Stomach (tissue), 9 donors: ENCODE measurements around the gene CPED1. TPM values are rescaled to one million over a fixed set of nuclear protein-coding genes. Genes with fewer than 3 reads are reported as not detected.

Experiments
- DNase-seq, 2 donors: peaks; one replicate each; pipeline versions ENCODE4 v3.0.0 to v3.0.0-alpha.2; 2013 to 2019
- H3K27ac ChIP-seq, 5 donors: fragments of 200-600 bp in 4 of 5; sonication (generic) in 4 of 5; one replicate each; pipeline ENCODE4 v1.5.1; 2013 to 2019; ENCODE audit warnings: mild to moderate bottlenecking in 1 of 5, moderate library complexity in 1 of 5
- H3K27me3 ChIP-seq, 3 donors: fragments of 200-600 bp; sonication (generic); one replicate each; pipeline ENCODE4 v1.5.1; 2017 to 2019; ENCODE audit warnings: mixed run types in 1 of 3
- H3K36me3 ChIP-seq, 4 donors: fragments of 200-600 bp; sonication (generic); 1 replicate in 3 of 4; 2 replicates in 1 of 4; pipeline ENCODE4 v1.5.1; 2016 to 2019
- H3K4me1 ChIP-seq, 4 donors: fragments of 200-600 bp; sonication (generic); one replicate each; pipeline ENCODE4 v1.5.1; 2016 to 2019
- H3K4me3 ChIP-seq, 4 donors: fragments of 200-600 bp; sonication (generic) in 3 of 4; one replicate each; pipeline ENCODE4 v1.5.1; 2016 to 2019; ENCODE audit warnings: mild to moderate bottlenecking in 1 of 4
- H3K9me3 ChIP-seq, 4 donors: fragments of 200-600 bp; sonication (generic); one replicate each; pipeline ENCODE4 v1.5.1; 2016 to 2019
- EP300 ChIP-seq: sonication (generic); formaldehyde crosslinking; IDR thresholded peaks from one replicate; pipeline ENCODE4 v1.6.1; 2017; ENCODE audit warnings: antibody characterized with exemption
- POLR2A ChIP-seq, 4 donors: fragments of 450-650 bp; IDR thresholded peaks; one replicate each; pipeline ENCODE4 v1.6.1; 2016; ENCODE audit warnings: antibody characterized with exemption in 4 of 4, control low read depth in 2 of 4, mild to moderate bottlenecking in 1 of 4, moderate library complexity in 1 of 4
- POLR2AphosphoS5 ChIP-seq, 3 donors: sonication (generic); formaldehyde crosslinking; IDR thresholded peaks; one replicate each; pipeline ENCODE4 v1.6.1; 2016; ENCODE audit warnings: antibody characterized with exemption in 3 of 3
- WGBS, 5 donors: extraction: QIAGEN DNeasy Blood & Tissue Kit in 3 of 5; methylation state at CpG; one replicate each; pipeline versions ENCODE4 v1.1.5 to v1.1.7; 2013 to 2018; 5-methylcytosine and 5-hydroxymethylcytosine counted together
- intact Hi-C: fragments of 100-400 bp; cut with DNase I; formaldehyde crosslinking; loops from one replicate; pipeline ENCODE4 v1.15.1; 2023; ENCODE audit warnings: low total_unique reads
- polyA plus RNA-seq, 3 donors: library from polyadenylated mRNA; stranded (reverse); fragments of 200-250 nt; gene quantifications; one replicate each; pipeline ENCODE4 v1.2.3, GENCODE V29; 2013
- total RNA-seq, 5 donors: library from RNA; depleted of rRNA; stranded (reverse); fragments of >200 nt; gene quantifications; one replicate each; pipeline versions ENCODE4 v1.1.0 to v1.2.3, GENCODE V29; 2014 to 2016
- TF ChIP-seq, protein P1 (sequence below), 7 experiments: fragments of 450-650 bp in 4 of 7; fragments of 200-600 bp in 3 of 7; sonication (generic) in 3 of 7; IDR thresholded peaks; one replicate each; pipeline ENCODE4 v1.5.1; 2016 to 2019; ENCODE audit warnings: antibody characterized with exemption in 7 of 7, control low read depth in 2 of 7, mild to moderate bottlenecking in 1 of 7
- donor health status: healthy with polysubstance abuse.
- donor health status: Bipolar disorder and iron deficiency.
- donor health status: healthy.

Gene CPED1
- total and polyA plus RNA-seq, 8 donors = 3.0 to 58.7 (median 15.9) TPM

DNA sequence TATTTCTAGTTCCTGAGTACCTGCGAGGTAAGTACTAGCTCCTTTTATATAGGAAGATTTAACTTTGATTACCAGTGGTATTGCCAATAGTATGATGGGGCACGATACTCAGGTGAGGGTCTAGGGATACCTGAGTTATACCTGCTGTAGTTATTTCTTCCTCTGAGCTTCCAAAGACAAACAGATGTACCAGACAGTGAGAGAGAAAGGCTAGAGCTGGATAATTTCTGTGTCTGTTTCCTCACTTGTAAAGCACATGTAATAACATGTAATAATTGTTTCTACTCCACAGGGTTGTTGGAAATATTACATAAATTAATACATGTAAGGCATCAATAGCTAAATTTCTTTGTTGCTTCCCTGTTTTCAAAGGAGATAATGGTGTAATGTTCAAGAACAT lies 53.7 kb downstream of the CPED1 start:
- Histone ChIP-seq H3K4me3 (no peak overlapping the region), H3K4me1 (peaks cover 0 to 30% (median 5%) of the 10 kb centered on the region in 4 donors), H3K27me3 (no peaks in the 10 kb centered on the region), H3K27ac (peak overlapping the region in 1 of 5 donors; percentile 48), H3K9me3 (no peaks in the 10 kb centered on the region), H3K36me3 (no peaks in the 10 kb centered on the region)
- DNase-seq = no peak
- TF ChIP-seq POLR2AphosphoS5 (IDR thresholded peaks at IDR 0.05) (no peak), EP300 (no peak), POLR2A (IDR thresholded peaks at IDR 0.05) (no peak)
- TF ChIP-seq, protein P1, sequence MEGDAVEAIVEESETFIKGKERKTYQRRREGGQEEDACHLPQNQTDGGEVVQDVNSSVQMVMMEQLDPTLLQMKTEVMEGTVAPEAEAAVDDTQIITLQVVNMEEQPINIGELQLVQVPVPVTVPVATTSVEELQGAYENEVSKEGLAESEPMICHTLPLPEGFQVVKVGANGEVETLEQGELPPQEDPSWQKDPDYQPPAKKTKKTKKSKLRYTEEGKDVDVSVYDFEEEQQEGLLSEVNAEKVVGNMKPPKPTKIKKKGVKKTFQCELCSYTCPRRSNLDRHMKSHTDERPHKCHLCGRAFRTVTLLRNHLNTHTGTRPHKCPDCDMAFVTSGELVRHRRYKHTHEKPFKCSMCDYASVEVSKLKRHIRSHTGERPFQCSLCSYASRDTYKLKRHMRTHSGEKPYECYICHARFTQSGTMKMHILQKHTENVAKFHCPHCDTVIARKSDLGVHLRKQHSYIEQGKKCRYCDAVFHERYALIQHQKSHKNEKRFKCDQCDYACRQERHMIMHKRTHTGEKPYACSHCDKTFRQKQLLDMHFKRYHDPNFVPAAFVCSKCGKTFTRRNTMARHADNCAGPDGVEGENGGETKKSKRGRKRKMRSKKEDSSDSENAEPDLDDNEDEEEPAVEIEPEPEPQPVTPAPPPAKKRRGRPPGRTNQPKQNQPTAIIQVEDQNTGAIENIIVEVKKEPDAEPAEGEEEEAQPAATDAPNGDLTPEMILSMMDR (IDR thresholded peaks at IDR 0.05) = no peak
- WGBS, 5 donors = 74 to 90% (median 82%) methylated on average over 2 of the region's 2 CpGs
- intact Hi-C loops = no loop called here

DNA sequence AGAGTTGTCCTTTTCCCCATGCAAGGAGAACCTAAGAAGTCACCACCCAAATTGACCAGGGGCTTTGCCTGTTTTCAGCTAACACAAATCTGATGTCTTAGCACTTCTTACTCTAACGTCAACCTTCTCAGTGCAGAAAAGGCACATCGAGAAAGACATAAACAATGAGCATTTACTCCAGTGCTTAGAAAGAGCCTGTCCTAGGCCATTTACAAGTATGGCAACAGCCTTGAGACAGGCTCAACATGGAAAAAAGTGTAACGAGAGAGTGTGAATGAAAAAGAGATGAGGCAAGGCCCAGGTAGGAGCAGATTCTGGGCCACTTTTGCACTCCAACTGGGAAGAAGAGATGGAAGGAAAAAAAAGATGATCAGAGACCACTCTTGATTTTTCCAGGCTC lies 54.4 kb downstream of the CPED1 start:
- intact Hi-C loops = no loop called here
- WGBS, 5 donors = 82 to 87% (median 86%) methylated on average over 3 of the region's 3 CpGs

DNA sequence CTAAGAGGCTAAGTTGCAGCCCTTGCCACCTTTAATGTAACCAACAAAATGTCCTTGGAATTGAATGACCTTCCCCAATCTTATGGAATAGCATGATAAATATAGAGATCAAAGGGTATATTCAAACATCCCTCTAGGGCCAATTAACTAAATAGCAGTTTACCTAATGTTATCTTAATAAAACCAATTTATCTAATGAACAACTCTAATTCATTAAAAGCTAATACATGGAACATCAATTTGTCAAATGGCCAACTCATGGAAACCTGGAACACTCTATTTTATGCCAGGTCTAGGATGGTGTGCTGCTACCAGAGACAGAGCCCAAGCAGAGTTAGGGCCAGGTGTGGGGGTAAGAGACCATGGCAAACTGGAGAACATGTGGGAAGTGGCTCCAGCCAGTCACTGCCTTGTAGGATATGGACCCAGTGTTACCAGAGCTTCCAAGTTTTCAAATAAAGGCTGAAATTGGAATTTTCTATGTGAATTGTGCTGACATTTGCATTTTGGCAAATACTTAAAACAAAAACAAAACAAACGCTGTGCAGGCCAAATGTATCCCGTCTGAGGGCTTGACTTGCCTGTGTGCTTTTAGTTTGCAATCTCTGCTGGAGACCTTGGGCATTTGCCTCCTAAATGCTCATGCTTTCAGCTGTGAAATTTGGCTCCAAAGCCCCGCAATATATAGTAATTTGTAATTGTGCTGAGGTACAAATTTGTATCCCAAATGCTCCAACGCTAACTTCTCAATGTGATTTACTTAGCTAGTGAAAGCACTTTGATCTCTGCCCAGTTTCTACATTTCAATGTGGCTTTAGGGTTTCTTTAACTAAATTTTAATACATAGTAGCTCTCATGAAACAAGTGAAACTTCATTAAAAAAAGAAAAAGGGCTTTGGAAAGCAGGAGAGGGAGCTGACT lies 55.1 kb downstream of the CPED1 start:
- intact Hi-C loops = no loop called here
- Histone ChIP-seq H3K9me3 (no peaks in the 10 kb centered on the region), H3K4me1 (peaks cover 0 to 30% (median 5%) of the 10 kb centered on the region in 4 donors), H3K4me3 (no peak overlapping the region), H3K36me3 (no peaks in the 10 kb centered on the region), H3K27me3 (no peaks in the 10 kb centered on the region), H3K27ac (no peak overlapping the region)
- WGBS, 5 donors = 74 to 81% (median 78%) methylated on average over 4 of the region's 4 CpGs
- TF ChIP-seq POLR2AphosphoS5 (IDR thresholded peaks at IDR 0.05) (no peak), POLR2A (IDR thresholded peaks at IDR 0.05) (no peak), EP300 (no peak)
- TF ChIP-seq, protein P1 (IDR thresholded peaks at IDR 0.05) = no peak
- DNase-seq = no peak

More for the DNA sequence above, 54.4 kb downstream of the CPED1 start:
- Histone ChIP-seq H3K36me3 (no peaks in the 10 kb centered on the region), H3K4me1 (peaks cover 0 to 30% (median 5%) of the 10 kb centered on the region in 4 donors), H3K4me3 (no peak overlapping the region), H3K9me3 (no peaks in the 10 kb centered on the region), H3K27me3 (no peaks in the 10 kb centered on the region), H3K27ac (no peak overlapping the region)
- TF ChIP-seq POLR2A (IDR thresholded peaks at IDR 0.05) = no peak
- no peak for TF ChIP-seq EP300
- TF ChIP-seq, protein P1 (IDR thresholded peaks at IDR 0.05) = no peak
- TF ChIP-seq POLR2AphosphoS5 (IDR thresholded peaks at IDR 0.05) = no peak
- DNase-seq = no peak

DNA sequence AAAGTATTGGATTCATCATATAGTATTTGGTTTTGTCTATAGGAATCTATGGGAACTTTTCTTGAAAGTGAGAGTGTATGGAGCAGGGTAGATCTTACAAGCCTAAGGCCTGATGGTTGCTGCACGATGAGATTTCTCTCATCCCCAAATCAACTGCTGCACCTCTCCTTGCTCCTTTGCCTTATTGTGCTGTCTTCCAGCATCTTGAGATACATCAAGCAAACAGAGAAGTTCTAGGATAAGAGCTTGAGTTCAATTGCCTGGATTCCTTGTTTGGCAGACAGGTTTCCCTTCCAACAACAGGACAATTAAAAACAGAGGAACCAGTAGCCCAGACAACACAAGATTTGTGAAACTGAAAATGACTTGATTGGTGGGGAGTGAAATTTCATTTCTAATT lies 56.6 kb downstream of the CPED1 start:
- TF ChIP-seq EP300 = no peak
- TF ChIP-seq, protein P1 (IDR thresholded peaks at IDR 0.05) = no peak
- no peak for TF ChIP-seq POLR2A (IDR thresholded peaks at IDR 0.05)
- TF ChIP-seq POLR2AphosphoS5 (IDR thresholded peaks at IDR 0.05) = no peak
- WGBS, 5 donors = 58 to 70% (median 68%) methylated on average over 1 of the region's 1 CpG
- H3K27ac ChIP-seq = no peak overlapping the region

More for the DNA sequence above, 56.6 kb downstream of the CPED1 start:
- no peak overlapping the region for H3K4me3 ChIP-seq
- H3K9me3 ChIP-seq = no peaks in the 10 kb centered on the region
- intact Hi-C loops = no loop called here
- DNase-seq = no peak
- H3K36me3 ChIP-seq = no peaks in the 10 kb centered on the region
- no peaks in the 10 kb centered on the region for H3K27me3 ChIP-seq
- H3K4me1 ChIP-seq = peaks cover 0 to 30% (median 5%) of the 10 kb centered on the region in 4 donors
